SK-N-MC (cell line): ENCODE results near the gene TAC3.

Experiments used
- EZH2 ChIP-seq: fragments of 200-600 bp; sonication (generic); IDR thresholded peaks from one replicate; pipeline ENCODE4 v1.6.1; 2017; ENCODE audit warnings: antibody characterized with exemption
- POLR2AphosphoS5 ChIP-seq: IDR thresholded peaks from 2 replicates; pipeline ENCODE4 v1.6.1; 2012; ENCODE audit warnings: mild to moderate bottlenecking, low read depth, low read length, borderline replicate concordance

- TF ChIP-seq POLR2AphosphoS5 (no peak), EZH2 (no peak)
Measured at GRCh38 chr12:56988207-56988739, 28.1 kb downstream of the TAC3 start.
